ENCODE measurements around the gene PPM1L.

PPM1L gene

DNA sequence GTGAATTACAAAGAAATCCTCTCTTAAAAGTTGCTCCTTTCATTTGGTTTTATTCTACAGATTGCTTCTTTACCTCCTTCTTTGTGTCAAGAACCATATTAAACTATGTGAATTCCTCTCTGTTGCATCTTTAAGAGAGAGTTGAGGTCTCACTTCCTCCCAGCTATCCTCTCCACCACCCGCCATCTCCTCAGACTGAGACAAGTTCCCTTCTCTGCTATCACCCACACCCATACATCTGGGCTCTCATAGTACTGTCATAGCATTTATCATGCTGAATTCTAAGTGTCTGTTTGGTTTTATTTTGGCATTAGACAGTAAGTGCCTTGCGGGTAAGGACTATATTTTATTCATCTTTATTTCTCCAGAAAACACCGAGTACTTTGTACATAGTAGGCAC is 294.9 kb downstream of the PPM1L start:
- DNase-seq = no peak

DNA sequence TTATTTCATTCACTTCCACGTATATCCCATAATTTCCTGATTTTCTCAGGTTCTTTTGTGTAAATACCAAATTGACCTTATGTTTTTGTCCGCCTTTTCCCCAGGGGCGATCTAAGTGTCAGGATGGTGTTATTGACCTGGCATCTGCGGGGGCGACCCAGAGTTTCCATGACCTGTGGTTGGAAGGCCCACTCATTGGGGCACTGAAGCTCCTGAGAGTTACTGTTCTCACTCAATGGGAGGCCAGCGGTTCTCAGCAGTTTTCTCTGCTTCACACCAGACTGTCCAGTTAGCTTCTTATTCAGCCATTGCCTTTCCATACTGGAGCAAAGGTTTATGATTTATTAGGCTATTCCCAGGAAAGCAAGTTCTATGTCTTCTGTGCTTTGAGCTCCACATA is 295.8 kb downstream of the PPM1L start:
- no peak for DNase-seq

DNA sequence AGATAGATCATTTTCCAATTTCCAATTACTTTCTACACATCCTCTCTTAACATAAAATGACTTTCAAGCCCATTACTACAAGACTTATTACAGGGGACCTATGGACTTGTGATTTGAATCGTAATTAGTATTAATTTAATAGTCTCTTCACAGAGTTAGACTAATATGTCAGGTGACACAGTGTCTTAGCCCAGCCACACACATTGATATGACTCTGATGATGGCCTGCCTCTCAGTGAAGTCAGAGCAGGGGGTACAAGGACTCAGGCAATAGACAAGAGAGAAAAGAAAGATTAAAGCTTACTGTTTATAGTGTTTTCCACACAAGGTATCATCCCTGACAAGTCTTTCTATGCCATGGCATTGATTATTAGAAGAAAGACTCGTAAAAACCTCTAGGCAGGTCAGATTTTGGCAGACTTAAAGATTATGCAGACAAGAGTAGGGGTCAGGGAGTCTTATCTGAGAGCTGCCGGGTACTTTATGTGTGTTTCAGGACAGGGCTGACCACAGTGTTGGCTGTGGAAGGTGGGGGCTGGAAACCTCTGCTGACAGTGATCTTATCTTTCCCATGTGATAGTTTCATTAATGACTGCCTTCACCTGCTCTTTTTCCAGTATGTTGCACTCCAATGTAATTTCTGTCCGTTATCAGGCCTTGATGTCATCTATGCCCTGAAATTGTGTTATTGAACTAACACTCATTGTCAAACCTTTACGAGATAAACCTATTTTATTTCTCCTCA is 299.0 kb downstream of the PPM1L start:
- no peak for DNase-seq

DNA sequence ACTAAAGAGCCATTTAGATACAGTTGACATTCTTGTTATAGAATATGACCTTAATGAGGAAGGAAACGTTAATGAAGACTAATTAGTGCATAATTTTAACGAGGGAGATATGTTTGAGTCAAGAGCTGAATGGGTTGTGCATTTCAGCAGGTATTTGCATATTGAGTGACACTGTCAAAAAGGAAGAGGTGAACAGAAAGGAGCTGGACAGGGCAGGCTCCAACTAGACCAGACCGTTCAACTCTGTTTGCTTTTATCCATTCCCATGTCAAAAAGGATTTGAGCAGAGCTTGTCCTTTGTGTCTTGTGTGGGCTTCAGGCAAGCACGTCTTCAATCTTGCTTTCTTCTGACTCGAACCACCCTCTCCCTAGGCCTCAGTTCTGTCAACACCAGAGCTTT is 308.4 kb downstream of the PPM1L start:
- DNase-seq = no peak

DNA sequence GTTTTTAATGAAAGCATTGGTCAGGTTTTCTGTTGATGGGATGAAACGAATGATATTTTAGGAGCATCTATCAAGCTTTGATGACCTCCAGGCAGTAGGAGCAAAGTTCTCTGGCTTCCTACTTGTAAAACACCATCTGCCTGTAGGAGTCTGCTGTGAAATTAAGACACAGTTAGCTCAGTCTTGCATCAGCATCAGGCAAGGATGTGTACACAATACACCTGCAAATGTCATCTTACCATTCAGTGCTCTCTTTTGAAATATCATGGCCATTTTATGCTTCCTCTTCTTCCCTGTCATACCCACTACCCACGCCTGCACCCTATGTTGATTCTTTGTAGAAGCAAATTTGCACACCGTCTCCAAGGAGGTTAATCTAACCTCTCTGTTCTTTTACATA is 310.9 kb downstream of the PPM1L start:
- no peak for DNase-seq

DNA sequence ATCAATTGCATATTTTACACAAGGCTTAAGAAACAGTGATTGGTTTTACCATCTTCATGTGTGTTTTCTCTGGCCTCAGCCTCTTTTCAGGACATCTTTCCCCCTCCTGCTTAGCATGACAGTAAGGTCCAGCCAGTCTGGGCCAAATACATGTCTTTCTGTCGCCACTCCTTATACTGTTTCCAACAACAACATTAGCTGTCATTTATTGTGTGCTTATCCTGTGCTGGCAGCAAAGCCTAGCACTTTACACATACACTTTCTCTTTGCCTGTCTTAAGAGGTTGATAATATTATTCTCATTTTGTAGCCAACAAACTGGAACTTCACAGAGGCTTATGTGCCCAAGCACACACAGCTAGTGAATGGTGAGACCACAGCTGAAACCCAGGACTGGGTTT is 311.3 kb downstream of the PPM1L start:
- no peak for DNase-seq

DNA sequence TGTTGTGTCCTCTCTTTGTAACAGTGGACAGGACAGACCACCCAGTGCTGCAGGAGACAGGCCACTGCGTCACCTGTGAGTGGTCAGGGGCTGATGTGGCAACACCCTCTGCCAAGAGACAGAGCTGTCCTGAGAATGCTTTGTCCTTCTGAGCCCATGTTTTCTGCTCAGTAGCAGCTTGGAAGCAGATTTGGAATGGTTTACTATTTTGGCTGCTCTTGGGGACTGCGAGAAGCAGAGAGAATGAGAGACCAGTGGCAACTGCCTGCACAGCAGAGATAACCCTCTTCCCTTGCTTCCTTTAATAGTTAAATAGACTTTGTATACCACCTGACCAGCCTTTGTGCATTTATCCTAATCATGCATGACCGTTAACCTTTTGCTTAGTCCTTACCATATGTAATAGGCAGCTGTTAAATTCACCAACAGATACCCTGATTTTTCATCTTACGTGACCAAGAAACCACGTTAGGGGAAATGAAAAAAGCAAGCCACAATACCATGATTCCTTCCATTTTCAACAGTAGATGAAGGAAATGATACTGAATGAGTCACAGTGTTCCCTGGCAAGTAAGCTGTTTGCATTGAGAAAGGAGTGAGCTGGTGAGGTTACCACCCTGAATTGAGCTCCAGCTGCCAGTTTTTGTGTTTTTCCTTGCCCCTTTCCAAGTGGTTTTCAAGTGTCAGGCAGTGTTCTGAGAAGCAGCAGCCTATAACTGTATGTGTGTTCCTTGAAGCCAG is 313.6 kb downstream of the PPM1L start:
- DNase-seq = no peak

DNA sequence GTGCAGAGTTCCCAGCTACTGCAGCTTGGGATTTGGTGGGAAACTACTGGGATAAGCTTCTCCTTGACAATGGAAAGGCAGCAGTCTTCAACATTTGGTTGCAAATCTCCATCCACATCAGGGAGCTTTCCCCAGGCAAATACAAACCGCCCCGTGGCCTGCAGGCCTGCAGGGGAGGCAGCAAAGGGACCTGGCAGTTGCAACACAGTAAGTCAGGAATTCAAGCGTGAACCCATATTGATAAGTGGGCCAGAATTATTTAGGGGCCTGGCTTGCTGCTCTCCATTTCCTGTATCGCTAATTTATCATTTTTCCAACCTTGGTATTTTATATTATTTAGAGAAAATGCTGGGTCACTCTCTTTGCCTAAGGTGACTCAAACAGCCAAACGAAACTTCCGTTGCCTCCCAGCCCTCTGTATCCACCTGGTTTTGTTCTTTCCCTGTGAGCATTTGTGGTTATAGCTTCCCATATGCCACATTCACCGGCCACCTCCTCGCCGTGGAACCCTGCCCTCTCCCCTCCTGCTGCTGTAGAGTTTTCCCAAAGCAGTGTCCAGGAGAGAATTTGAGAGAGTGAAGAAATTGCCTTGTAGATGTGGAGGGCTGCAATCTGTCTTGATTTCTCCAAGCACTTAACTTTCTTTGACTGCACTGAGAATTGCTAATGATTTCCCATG is 314.4 kb downstream of the PPM1L start:
- no peak for DNase-seq

DNA sequence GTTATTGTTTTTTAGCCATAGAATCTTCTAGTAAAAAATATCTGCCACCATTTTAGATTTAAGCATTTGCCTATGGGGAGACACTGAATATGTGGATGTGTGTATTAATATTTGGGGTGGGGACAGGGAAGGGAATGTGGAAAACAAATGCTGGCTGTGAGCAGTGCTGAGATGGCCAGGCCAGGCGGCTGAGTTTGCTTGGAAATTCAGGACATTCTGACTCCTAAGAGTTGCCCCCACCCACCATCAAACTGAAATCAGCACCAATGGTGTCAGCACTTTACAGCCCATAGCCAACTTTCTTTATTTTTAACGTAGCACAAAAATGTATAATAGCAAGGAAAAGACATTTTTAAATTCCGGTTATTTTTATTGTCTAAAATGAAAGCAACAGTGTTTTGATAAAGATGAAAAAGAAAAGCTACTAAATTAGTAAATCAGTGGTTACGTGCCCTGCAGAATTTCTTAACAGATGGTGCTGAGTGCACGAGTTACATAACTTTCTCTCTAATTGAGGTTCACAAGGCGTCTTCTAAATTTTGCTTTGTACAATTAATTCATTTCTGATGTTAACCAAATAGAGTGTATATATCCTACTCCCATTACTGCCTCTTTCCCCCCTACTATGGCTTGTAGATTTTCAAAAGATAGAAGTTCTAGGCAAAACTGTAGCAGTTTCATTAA is 315.1 kb downstream of the PPM1L start:
- DNase-seq = no peak

DNA sequence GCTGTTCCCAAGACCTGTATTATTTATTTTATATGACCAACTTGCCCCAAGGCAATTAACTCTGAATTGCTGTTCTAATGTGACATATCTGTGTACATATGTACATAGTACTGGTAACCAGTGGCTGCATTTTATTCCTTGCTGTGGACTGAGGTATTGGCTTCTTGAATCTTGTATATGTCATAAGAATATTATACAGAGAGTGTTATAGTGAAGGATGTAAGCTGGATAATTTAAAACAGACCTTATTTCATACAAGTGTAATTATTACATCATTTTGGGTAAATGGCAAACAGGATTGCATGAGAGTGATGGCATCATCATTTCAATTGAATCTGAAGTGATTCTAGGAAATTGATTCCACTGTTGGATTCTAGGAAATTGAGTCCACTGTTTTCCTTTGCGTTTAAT is 316.2 kb downstream of the PPM1L start:
- no peak for DNase-seq

DNA sequence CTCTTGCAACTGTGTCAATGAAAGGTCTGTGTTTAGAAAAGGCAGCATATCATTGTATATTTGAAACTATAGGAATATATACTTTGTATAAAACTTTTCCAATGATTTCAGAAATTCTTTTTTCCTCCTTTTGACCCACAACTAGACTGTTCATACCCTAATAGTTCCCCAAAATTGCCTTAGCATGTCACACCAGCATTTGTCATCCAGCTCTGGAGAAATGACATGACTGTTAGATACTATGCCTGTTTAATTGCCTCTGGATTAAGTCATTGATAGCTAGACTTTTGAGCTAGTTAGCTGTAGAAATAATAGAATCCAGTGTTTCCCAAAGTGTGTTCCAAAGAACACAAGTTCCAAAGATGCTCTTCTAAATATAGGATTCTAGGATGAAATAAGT is 316.7 kb downstream of the PPM1L start:
- no peak for DNase-seq

DNA sequence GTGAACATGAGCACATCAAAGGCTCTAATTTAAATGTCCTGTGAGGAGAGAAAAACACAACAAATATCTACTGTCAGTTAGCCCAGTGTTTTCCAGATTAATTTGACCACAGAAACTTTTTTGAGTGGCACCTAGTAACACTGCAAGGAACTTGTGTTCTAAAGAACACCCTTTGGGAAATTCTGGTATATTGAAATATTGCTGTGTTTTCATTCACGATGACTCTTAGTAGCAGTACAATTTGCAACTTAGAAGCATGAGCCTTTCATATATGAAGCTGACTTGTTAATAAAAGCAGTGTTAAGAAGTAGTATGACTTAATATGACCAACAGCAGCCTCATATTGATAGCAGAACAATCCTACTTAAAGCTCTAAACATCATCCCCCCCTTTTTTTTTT is 317.1 kb downstream of the PPM1L start:
- DNase-seq = no peak

DNA sequence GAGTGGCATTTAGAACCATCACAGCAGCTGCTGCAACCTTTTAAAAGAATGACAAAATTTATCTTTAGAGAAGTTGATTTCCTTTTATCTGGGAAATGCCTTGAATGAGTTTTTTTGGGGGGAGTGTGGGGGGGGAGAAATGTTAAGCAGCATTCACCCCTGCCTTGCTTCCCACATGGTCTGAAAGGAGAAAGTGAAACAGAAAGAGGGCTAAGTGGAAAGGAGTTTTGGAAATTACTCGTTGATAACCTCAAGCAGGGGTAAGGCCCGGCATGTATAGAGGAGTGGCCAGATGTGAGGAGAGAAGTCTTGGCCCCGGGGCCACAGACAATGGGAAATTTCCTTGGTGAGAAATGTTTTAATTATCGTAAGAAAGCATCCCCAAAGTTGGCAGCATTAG is 325.6 kb downstream of the PPM1L start:
- no peak for DNase-seq

DNA sequence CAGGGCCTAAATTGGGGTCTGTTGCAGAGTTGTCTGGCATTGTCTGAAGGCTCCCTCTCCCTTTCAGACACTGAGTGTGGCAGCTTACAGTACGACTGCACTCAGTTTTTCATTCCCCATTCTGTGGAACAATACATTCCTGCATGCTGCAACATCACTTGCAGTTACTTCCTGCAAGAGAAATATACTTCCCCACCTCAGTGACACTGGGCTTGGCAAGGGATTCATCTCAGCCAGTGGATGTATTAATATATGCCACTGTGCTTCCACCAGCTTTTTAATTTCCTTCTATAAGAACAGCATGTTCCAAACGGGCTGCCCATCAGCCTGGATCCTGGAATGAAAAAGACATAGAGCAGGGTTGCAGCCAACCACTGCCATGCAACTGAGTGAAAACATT is 326.0 kb downstream of the PPM1L start:
- no peak for DNase-seq

DNA sequence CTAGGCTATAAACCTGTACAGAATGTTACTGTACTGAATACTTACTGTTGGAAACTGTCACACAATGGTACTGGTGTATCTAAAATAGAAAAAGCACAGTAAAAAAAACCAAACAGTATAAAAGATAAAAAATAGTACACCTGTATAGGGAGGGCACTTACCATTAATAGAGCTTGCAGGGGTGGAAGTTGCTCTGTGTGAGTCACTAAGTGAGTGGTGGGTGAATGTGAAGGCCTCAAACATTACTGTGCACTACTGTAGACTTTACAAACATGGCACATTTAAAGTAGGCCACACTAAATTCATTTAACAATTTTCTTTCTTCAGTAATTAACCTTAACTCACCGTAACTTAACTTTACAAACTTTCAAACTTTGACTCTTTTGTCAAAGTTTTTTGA is 327.1 kb downstream of the PPM1L start:
- DNase-seq = no peak

DNA sequence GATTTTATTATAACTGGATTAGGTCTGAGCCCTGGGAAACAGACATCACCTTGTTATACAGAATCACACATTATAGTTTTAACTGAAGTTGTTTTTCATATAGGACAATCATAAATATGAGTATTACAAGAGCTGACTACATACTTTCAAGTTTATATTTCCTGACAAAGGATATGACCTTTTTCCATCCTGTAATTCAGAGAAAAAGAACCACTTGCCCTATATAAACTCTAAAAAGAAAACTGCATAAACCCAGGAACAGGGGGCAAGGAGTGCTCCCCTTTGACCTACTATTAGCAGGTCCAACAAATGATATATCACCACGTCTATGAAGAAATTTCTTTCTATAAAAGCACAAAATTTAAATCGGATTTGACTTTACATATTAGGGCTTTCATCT is 328.2 kb downstream of the PPM1L start:
- DNase-seq = no peak

DNA sequence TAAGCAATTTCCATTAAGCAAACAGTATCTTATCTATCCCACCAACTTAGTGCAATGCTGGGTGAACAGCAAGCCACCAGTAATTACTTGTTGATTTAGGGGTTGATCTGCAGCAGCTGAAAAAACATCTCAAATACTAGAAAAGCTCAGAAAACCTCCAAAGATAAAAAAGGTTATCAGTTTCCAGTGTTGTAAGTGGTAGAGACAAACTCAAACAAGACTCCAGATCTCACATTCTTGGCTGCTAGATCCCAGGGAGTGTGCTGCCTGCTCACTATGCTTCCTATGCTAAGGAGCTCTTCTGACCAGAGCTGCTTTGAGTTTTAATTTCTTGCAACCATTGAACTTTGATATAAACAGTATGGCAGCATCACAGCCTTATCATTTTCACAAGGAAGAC is 337.9 kb downstream of the PPM1L start:
- DNase-seq = no peak

DNA sequence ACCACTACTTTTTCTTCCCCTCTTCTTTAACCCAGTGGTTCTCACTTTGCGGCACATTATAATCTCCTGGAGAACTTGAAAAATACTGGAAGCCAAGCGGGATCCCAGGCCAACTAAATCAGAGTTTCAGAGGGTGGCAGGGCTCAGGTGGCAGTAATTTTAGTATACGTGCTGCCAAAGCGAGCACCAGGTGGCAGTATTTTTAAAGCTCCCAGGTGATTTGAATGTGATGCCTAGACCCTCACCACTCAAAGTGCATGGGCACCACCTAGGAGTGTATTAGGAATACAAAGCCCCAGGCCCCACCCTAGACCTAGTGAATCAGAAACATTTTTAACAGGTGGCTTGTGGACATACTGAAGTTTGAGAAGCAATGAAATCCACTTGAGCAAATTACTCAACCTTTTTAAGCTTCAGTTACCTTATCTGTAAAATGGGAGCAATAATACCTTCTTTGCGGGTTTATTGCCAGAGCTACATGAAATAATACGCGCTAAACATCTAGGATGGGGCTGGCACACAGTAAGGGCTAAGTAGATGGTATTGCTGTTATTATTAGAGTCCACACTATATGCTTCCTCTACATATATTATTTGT is 340.8 kb downstream of the PPM1L start:
- peak; percentile 24 for DNase-seq

DNA sequence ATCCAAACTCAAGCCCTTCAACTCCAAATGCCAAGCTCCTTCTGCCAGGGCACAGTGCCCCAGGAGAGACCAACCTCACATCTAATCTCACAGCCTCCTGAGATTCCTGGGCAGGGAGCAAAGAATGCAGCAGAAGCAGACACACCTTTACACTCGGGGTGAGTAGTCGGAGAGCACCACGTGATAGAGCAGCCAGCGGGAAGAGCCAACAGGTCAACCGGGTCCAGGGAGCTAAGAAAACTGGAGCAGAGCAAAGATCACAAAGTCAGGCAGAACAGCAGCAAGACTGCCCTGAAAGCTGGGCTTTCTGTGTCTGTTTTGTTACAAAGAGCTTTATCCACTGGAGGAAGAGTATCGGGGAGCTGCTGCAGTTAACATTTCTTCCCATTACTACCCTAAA is 345.0 kb downstream of the PPM1L start:
- no peak for DNase-seq

DNA sequence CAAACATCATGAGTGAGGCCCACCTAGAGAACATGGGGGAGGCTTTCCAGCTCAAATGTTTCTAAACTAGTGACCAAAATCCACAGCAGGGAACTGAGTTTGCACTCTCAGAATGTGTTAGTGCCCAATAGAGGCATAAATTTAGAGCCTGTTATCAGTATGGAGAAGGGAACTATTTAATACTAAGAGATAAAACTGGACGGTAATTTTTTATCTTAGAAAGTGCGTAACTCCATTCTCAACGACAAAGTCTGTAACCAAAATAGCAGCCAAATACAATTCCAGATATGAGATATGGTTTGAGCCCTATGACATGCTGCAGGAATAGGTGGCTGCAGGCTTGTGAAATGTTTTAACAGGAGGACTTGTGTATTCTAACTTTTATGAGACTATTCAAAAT is 345.6 kb downstream of the PPM1L start:
- DNase-seq = no peak

DNA sequence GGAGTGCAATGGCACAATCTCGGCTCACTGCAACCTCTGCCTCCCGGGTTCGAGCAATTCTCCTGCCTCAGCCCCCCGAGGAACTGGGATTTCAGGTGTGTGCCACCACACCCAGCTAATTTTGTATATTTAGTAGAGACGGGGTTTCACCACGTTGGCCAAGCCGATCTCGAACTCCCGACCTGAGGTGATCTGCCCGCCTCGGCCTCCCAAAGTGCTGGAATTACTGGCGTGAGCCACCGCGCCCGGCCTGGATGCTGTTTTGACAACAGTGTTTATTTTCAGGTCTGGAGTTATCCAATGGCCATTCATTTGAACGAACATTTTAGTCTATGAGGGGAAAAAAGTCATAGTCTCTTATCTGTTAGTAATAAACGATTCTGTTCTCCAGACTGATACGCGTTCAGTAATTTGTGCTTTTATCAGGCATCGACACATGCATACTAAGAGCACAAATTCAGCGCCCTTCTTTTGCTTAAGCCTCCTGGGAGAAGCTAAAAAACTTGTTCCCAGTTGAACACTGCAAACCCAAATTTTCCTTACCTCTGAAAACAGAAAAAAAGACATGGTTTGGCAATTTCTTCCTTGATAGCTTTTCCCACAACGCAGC is 347.9 kb downstream of the PPM1L start:
- no peak for DNase-seq

All from activated CD4-positive, alpha-beta T cell treated with anti-CD3 and anti-CD28 coated beads for 48 hours (primary cell).